Activated T-cell treated with anti-CD3 and anti-CD28 coated beads for 1 hour (primary cell): ENCODE data around the gene PPP1R27.
A peak's percentile ranks its signal among the peaks of the same experiment; 100 is the strongest.

Experiments
- DNase-seq: peaks from one replicate; pipeline ENCODE4 v3.0.0-alpha.2; 2020; ENCODE audit warnings: low read depth

PPP1R27 gene

GRCh38 chr17:81860756-81861568 lies 26.1 kb upstream of the PPP1R27 start:
- peak; percentile 98 for DNase-seq

- no peak for DNase-seq
Measured at GRCh38 chr17:81859906-81860755, 25.3 kb upstream of the PPP1R27 start, which contains the start of gene P4HB. P4HB (minus strand) TSS chr17:81860535; CDS start chr17:81860471, 64 bp downstream.

GRCh38 chr17:81858967-81859905 lies 24.4 kb upstream of the PPP1R27 start:
- DNase-seq = no peak

GRCh38 chr17:81858170-81858966 lies 23.5 kb upstream of the PPP1R27 start:
- no peak for DNase-seq

GRCh38 chr17:81854974-81855774 lies 20.3 kb upstream of the PPP1R27 start:
- no peak for DNase-seq

- DNase-seq = no peak
Measured at GRCh38 chr17:81852237-81852636, 17.4 kb upstream of the PPP1R27 start.

GRCh38 chr17:81851423-81851822 lies 16.6 kb upstream of the PPP1R27 start:
- no peak for DNase-seq

GRCh38 chr17:81849457-81849856 lies 14.6 kb upstream of the PPP1R27 start:
- no peak for DNase-seq

GRCh38 chr17:81846743-81847689 lies 12.2 kb upstream of the PPP1R27 start:
- no peak for DNase-seq

GRCh38 chr17:81845881-81846742 lies 11.3 kb upstream of the PPP1R27 start:
- no peak for DNase-seq

- DNase-seq = no peak
Measured at GRCh38 chr17:81845361-81845760, 10.5 kb upstream of the PPP1R27 start.

GRCh38 chr17:81844887-81845286 lies 10.0 kb upstream of the PPP1R27 start:
- DNase-seq = no peak

- DNase-seq = no peak
Measured at GRCh38 chr17:81844327-81844851, 9.5 kb upstream of the PPP1R27 start.

GRCh38 chr17:81843713-81844326 lies 9.0 kb upstream of the PPP1R27 start:
- no peak for DNase-seq

- DNase-seq = no peak
Measured at GRCh38 chr17:81842725-81843504, 8.1 kb upstream of the PPP1R27 start.

- DNase-seq = no peak
Measured at GRCh38 chr17:81842378-81842724, 7.5 kb upstream of the PPP1R27 start.

GRCh38 chr17:81841866-81842265 lies 7.0 kb upstream of the PPP1R27 start:
- no peak for DNase-seq
